Measurements from ENCODE around the gene PTH. TPM values are rescaled to one million over a fixed set of nuclear protein-coding genes. Genes with fewer than 3 reads are reported as not detected.

The PTH gene
- polyA plus RNA-seq, 1 experiment, result not detected

GRCh38 chr11:13461291-13461690 is 34.5 kb downstream of the PTH start:
- H3K9me3 ChIP-seq (ENCODE audit: control insufficient read depth, insufficient read depth, low read length), result no peaks in the 10 kb centered on the region; the same call in 1 of the 2 replicates
- ChIA-PET POLR2A (no interaction called here), CTCF (no interaction called here)
- H3K27me3 ChIP-seq (ENCODE audit: control insufficient read depth, insufficient read depth, low read length), result no peaks in the 10 kb centered on the region
- DNase-seq (ENCODE audit: low read depth, low spot score), result no peak
- TF ChIP-seq CTCF (IDR thresholded peaks at IDR 0.05; ENCODE audit: low read depth, low read length), result no peak
- H3K27ac ChIP-seq (ENCODE audit: low read depth, low read length), result no peak overlapping the region
- H3K4me3 ChIP-seq (ENCODE audit: low read depth, low read length), result no peak overlapping the region

- POLR2A ChIA-PET, result no interaction called here
Observed at GRCh38 chr11:13450832-13451397, 44.9 kb downstream of the PTH start.

GRCh38 chr11:13449522-13449921 is 46.3 kb downstream of the PTH start:
- Histone ChIP-seq H3K27me3 (ENCODE audit: control insufficient read depth, insufficient read depth, low read length) (no peaks in the 10 kb centered on the region), H3K27ac (ENCODE audit: low read depth, low read length) (no peak overlapping the region), H3K4me3 (ENCODE audit: low read depth, low read length) (no peak overlapping the region), H3K9me3 (ENCODE audit: control insufficient read depth, insufficient read depth, low read length) (no peaks in the 10 kb centered on the region; the same call in 1 of the 2 replicates)
- POLR2A ChIA-PET, result no interaction called here
- CTCF ChIA-PET, result interaction anchor here (0.8 to 1.4 kb wide), 2 partner anchors 15 to 64 kb away, joined by 3 to 11 read pairs; no protein-coding TSS in a partner anchor
- no peak for TF ChIP-seq CTCF (IDR thresholded peaks at IDR 0.05; ENCODE audit: low read depth, low read length)
- DNase-seq (ENCODE audit: low read depth, low spot score), result no peak

More at GRCh38 chr11:13450832-13451397, 44.9 kb downstream of the PTH start:
- Histone ChIP-seq H3K4me3 (ENCODE audit: low read depth, low read length) (no peak overlapping the region), H3K27me3 (ENCODE audit: control insufficient read depth, insufficient read depth, low read length) (no peaks in the 10 kb centered on the region), H3K27ac (ENCODE audit: low read depth, low read length) (no peak overlapping the region), H3K9me3 (ENCODE audit: control insufficient read depth, insufficient read depth, low read length) (no peaks in the 10 kb centered on the region; the same call in 1 of the 2 replicates)
- CTCF ChIA-PET, result interaction anchor here (0.9 to 1.4 kb wide), 4 partner anchors 10 to 65 kb away, joined by 3 to 6 read pairs (median 4); no protein-coding TSS in a partner anchor
- TF ChIP-seq CTCF (IDR thresholded peaks at IDR 0.05; ENCODE audit: low read depth, low read length), result no peak
- no peak for DNase-seq (ENCODE audit: low read depth, low spot score)

- Histone ChIP-seq H3K27ac (ENCODE audit: low read depth, low read length) (no peak overlapping the region), H3K27me3 (ENCODE audit: control insufficient read depth, insufficient read depth, low read length) (no peaks in the 10 kb centered on the region), H3K4me3 (ENCODE audit: low read depth, low read length) (no peak overlapping the region), H3K9me3 (ENCODE audit: control insufficient read depth, insufficient read depth, low read length) (no peaks in the 10 kb centered on the region; the same call in 1 of the 2 replicates)
- no peak for DNase-seq (ENCODE audit: low read depth, low spot score)
- TF ChIP-seq CTCF (IDR thresholded peaks at IDR 0.05; ENCODE audit: low read depth, low read length), result no peak
- ChIA-PET CTCF (no interaction called here), POLR2A (no interaction called here)
Observed at GRCh38 chr11:13448876-13449275, 46.9 kb downstream of the PTH start.

- ChIA-PET POLR2A (no interaction called here), CTCF (interaction anchor here (0.9 kb wide), 1 partner anchor 19 kb away, joined by 3 read pairs; no protein-coding TSS in a partner anchor)
- H3K4me3 ChIP-seq (ENCODE audit: low read depth, low read length), result no peak overlapping the region
- TF ChIP-seq CTCF (IDR thresholded peaks at IDR 0.05; ENCODE audit: low read depth, low read length), result no peak
- H3K27ac ChIP-seq (ENCODE audit: low read depth, low read length), result no peak overlapping the region
- no peaks in the 10 kb centered on the region; the same call in 1 of the 2 replicates for H3K9me3 ChIP-seq (ENCODE audit: control insufficient read depth, insufficient read depth, low read length)
- DNase-seq (ENCODE audit: low read depth, low spot score), result no peak
- no peaks in the 10 kb centered on the region for H3K27me3 ChIP-seq (ENCODE audit: control insufficient read depth, insufficient read depth, low read length)
Observed at GRCh38 chr11:13446444-13446843, 49.4 kb downstream of the PTH start.
